Type B pancreatic cell (in vitro differentiated cells): ENCODE data around the gene CDK5R1. TPM values are rescaled to one million over a fixed set of nuclear protein-coding genes. Genes with fewer than 3 reads are reported as not detected.
A peak's percentile ranks its signal among the peaks of the same experiment; 100 is the strongest.

Experiments used
- DNase-seq: peaks from one replicate; pipeline ENCODE4 v3.0.0; 2021; ENCODE audit warnings: mixed read lengths; ENCODE audit not compliant: unreplicated experiment; ENCODE audit errors: extremely low spot score
- H3K27ac Mint-ChIP-seq: 2 replicates; pipeline ENCODE4 v1.8.0; 2021; ENCODE audit warnings: mild to moderate bottlenecking, mixed read lengths
- H3K27me3 Mint-ChIP-seq: 2 replicates; pipeline ENCODE4 v1.8.0; 2021; ENCODE audit warnings: mixed read lengths
- H3K36me3 Mint-ChIP-seq: 2 replicates; pipeline ENCODE4 v1.8.0; 2021; ENCODE audit warnings: mixed read lengths
- H3K4me1 Mint-ChIP-seq: one replicate; pipeline ENCODE4 v1.8.0; 2021; ENCODE audit warnings: mixed read lengths; ENCODE audit not compliant: unreplicated experiment
- H3K4me3 Mint-ChIP-seq: 2 replicates; pipeline ENCODE4 v1.8.0; 2021; ENCODE audit warnings: mild to moderate bottlenecking, mixed read lengths
- H3K9me3 Mint-ChIP-seq: 2 replicates; pipeline ENCODE4 v1.8.0; 2021; ENCODE audit warnings: mixed read lengths
- total RNA-seq: library from RNA; stranded (reverse); gene quantifications from 2 replicates; pipeline ENCODE4 v1.2.1, GENCODE V29; 2021; ENCODE audit warnings: low replicate concordance
- TF ChIP-seq, protein P1 (sequence below): fragments of 200-600 bp; sonication (generic); conservative IDR thresholded peaks from 2 replicates; pipeline ENCODE4 v1.5.0; 2021; ENCODE audit warnings: antibody characterized with exemption, mild to moderate bottlenecking

CDK5R1 gene
- total RNA-seq, 1 donor from 2014 or later = 9.7 TPM

DNA sequence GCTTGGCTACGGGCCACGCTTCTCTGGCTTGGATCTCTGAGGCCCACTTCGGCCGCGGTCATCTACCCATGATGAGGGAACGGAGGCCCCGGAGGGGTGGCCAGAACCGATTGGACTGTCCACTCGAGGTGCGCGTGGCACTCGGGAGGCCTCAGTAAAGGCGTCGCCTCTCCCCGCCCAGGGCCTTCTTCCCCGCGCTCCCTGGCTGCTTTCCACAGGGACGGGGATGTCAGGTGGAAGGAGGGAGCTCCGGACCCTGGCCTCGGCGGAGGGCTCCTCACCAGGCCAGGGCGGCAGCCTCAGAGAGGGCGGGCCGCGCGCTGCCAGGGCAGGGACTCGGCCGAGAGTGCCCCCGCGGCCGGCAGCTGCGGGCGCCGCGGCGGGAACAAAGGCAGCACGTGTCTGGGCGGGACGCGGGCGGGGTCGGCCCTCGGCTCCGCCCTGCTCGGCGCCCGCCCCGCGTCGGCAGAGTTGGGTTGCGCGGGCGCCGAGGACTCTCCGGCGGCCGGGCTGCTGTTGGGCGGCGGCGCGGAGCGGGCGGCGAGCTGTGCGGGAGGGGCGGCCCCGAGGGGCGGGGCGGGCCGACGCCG, 587 bp upstream of the CDK5R1 start:
- DNase-seq = peak; percentile 86
- peak overlapping the region; percentile 67 for H3K27ac Mint-ChIP-seq
- H3K9me3 Mint-ChIP-seq = no peaks in the 10 kb centered on the region
- TF ChIP-seq, protein P1, sequence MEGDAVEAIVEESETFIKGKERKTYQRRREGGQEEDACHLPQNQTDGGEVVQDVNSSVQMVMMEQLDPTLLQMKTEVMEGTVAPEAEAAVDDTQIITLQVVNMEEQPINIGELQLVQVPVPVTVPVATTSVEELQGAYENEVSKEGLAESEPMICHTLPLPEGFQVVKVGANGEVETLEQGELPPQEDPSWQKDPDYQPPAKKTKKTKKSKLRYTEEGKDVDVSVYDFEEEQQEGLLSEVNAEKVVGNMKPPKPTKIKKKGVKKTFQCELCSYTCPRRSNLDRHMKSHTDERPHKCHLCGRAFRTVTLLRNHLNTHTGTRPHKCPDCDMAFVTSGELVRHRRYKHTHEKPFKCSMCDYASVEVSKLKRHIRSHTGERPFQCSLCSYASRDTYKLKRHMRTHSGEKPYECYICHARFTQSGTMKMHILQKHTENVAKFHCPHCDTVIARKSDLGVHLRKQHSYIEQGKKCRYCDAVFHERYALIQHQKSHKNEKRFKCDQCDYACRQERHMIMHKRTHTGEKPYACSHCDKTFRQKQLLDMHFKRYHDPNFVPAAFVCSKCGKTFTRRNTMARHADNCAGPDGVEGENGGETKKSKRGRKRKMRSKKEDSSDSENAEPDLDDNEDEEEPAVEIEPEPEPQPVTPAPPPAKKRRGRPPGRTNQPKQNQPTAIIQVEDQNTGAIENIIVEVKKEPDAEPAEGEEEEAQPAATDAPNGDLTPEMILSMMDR = no peak
- peak overlapping the region; percentile 84 for H3K4me3 Mint-ChIP-seq
- peaks cover 3% of the 10 kb centered on the region for H3K27me3 Mint-ChIP-seq
- H3K4me1 Mint-ChIP-seq = peaks cover 20% of the 10 kb centered on the region
- peaks cover 7% of the 10 kb centered on the region for H3K36me3 Mint-ChIP-seq

DNA sequence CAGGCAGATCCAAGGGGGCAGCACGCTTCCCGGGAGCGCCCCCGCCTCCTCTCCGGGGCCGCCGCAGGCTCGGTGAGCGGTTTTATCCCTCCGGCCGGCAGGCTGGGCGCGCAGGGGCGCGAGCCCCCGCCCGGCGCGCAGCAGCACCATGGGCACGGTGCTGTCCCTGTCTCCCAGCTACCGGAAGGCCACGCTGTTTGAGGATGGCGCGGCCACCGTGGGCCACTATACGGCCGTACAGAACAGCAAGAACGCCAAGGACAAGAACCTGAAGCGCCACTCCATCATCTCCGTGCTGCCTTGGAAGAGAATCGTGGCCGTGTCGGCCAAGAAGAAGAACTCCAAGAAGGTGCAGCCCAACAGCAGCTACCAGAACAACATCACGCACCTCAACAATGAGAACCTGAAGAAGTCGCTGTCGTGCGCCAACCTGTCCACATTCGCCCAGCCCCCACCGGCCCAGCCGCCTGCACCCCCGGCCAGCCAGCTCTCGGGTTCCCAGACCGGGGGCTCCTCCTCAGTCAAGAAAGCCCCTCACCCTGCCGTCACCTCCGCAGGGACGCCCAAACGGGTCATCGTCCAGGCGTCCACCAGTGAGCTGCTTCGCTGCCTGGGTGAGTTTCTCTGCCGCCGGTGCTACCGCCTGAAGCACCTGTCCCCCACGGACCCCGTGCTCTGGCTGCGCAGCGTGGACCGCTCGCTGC, 832 bp downstream of the CDK5R1 start:
- Mint-ChIP-seq H3K36me3 (peaks cover 7% of the 10 kb centered on the region), H3K27ac (peak overlapping the region; percentile 59), H3K4me1 (peaks cover 25% of the 10 kb centered on the region), H3K27me3 (peaks cover 3% of the 10 kb centered on the region), H3K4me3 (peak overlapping the region; percentile 94), H3K9me3 (no peaks in the 10 kb centered on the region)
- TF ChIP-seq, protein P1 = no peak
- DNase-seq = no peak

DNA sequence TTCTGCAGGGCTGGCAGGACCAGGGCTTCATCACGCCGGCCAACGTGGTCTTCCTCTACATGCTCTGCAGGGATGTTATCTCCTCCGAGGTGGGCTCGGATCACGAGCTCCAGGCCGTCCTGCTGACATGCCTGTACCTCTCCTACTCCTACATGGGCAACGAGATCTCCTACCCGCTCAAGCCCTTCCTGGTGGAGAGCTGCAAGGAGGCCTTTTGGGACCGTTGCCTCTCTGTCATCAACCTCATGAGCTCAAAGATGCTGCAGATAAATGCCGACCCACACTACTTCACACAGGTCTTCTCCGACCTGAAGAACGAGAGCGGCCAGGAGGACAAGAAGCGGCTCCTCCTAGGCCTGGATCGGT, 1.4 kb downstream of the CDK5R1 start:
- TF ChIP-seq, protein P1 = no peak
- H3K4me3 Mint-ChIP-seq = peak overlapping the region; percentile 94
- DNase-seq = no peak
- no peaks in the 10 kb centered on the region for H3K9me3 Mint-ChIP-seq
- H3K4me1 Mint-ChIP-seq = peaks cover 29% of the 10 kb centered on the region
- H3K36me3 Mint-ChIP-seq = peaks cover 7% of the 10 kb centered on the region
- peaks cover 3% of the 10 kb centered on the region for H3K27me3 Mint-ChIP-seq
- H3K27ac Mint-ChIP-seq = peak overlapping the region; percentile 59

DNA sequence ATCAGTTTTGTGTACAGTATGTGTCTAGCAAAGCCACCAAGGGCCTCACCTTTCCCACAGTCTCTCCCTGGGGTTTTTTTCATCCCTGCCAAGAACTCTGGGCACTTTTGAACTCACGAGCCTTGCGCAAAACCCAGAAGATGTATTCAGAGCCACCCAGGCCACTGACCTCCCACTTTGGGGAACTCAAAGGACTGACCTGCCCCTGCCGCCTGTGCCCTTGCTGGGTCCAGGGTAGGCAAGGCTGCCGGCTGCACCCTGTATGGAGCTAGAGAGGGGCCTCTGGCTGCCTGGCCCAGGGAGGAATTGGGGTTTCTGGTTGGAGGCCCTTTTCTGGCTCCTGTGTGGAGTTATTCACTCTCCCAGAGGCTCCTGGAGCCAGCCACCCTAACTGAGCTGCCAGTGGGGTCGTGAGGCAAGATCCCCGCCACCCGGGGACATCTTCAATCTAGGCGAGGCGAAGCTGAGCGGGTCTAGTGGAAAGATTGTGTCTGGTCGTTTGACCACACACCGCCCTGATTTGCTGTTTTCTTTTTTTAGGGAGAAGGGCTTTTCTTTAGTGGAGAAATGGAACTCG, 1.9 kb downstream of the CDK5R1 start:
- no peak for DNase-seq
- H3K9me3 Mint-ChIP-seq = no peaks in the 10 kb centered on the region
- peaks cover 24% of the 10 kb centered on the region for H3K4me1 Mint-ChIP-seq
- TF ChIP-seq, protein P1 = no peak
- H3K27me3 Mint-ChIP-seq = peaks cover 3% of the 10 kb centered on the region
- peaks cover 7% of the 10 kb centered on the region for H3K36me3 Mint-ChIP-seq
- no peak overlapping the region for H3K27ac Mint-ChIP-seq
- H3K4me3 Mint-ChIP-seq = peak overlapping the region; percentile 94

DNA sequence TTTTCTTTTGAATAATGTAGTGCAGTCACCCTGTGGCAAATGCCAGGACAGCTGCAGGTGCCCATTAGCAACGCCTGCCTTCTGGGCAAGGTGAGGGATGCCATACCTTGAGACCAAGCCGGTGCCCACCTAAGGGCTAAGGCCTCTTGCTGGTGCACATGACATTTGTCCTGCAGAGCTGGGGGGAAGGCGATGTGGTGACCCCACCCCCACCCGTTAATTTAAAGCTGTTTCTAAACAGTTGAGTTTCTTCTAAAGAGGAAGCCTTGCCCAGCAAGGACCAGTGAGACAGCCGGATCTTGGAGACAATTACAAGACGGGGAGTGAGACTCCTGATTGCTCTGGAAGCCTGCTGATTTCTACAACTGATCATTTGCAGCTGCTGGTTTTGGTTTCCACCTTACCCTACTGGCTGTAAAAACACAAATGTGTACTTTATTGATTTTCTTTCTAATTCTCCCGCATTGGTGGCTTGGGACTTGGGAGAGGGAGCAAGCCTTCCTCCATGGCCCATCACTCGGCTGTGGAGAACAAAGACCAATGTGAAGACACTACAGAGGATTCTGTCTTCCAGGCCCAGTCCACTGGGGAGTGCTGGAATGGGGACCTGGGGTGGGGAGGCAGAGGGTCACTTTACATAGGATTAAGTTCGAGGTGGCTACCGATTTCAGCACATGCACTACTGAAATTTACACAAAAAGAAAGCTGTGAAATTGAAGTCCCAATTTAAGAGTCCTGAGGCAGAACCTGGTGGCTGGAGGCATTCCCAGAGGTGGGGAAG, 2.7 kb downstream of the CDK5R1 start:
- H3K27me3 Mint-ChIP-seq = peaks cover 3% of the 10 kb centered on the region
- peaks cover 7% of the 10 kb centered on the region for H3K36me3 Mint-ChIP-seq
- H3K4me1 Mint-ChIP-seq = peaks cover 17% of the 10 kb centered on the region
- no peak overlapping the region for H3K27ac Mint-ChIP-seq
- DNase-seq = no peak
- H3K4me3 Mint-ChIP-seq = peak overlapping the region; percentile 73
- TF ChIP-seq, protein P1 = no peak
- H3K9me3 Mint-ChIP-seq = no peaks in the 10 kb centered on the region
